D341Med (cell line): ENCODE results near the gene TBCD.

Experiments used
- DNase-seq: peaks from one replicate; pipeline ENCODE4 v3.0.0; 2012; ENCODE audit warnings: low spot score

TBCD gene

GRCh38 chr17:82751571-82752370 lies at the start of gene TBCD:
Gene TBCD (plus strand): TSS chr17:82752065. CDS start chr17:82752194, 129 bp downstream.
- DNase-seq: peak; percentile 100

GRCh38 chr17:82702231-82702927 lies 49.5 kb upstream of the TBCD start:
- peak; percentile 37 for DNase-seq

DNA sequence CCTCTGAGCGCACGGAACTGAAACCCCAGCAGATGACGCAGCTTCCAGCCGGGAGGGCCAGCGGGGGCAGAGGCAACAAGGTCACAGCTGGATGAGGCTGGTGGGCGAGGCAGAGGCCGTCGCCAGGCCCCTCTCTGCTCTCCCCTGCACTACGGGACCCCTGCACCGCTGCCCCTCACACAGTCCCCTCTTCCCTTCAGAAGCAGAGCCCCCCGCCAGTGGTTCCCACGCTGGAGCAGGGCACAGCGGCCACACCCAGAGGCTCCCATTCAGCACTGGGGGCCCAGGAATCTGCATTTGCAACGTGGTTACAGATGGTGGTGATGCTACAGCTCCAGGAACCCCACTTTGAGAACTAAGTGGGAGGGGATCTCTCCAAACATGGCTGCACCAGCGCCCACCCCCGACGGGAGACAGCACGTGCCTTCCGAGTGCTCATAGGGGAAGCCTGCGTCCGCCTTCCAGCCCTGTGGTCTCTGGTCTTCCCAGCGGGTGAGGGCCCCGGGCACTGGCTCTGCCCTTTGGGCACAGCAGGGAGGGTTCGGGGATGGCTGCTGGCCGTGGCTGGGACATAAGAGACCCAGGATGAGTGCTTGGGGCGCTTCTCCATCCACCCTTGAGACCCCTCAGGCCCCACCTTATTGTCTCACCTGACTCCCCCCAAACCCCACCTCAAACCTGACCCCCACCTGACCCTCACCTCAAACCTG lies 48.7 kb upstream of the TBCD start:
- no peak for DNase-seq

DNA sequence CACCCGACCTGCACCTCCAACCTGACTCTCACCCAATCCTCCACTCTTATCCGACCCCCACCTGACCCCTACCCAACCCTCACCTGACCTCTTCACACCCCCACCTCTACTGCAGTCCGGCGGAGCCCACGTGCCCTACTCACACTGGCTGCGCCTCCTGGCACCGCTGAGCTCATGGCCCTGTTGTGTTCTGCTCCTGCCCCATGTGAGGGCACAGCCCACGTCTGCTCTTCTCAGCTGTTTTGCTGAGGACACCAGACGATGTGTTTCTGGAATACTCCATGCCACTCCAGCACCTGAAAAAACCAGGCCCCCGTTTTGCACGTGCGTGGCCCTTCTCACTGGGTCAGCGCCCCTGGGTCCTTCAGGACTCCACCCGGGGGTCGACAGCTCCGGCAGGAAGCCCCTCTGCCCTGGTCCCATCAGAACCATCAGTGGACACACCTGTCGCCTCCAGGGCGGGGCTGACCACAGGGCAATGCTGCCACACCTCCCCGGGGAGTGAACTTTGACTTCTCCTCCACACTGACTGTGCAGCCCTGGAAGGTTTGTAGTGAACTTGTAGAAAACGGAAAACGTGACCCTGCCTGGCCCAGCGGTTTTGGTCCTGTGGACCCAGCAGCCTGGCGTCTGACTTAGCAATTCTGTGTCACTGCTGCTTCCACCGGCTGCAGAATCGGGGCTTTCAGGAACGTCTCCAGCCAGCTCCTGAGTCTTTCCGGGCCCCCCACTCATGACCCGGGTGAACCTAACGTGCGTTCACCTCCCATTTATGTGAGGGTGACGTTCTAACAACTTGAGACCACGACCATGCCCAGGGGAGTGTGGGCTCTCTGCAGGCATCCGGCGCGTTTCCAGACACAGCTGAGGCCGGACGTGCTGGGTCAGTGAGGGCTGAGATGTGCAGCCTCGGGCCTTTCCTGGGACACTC lies 47.7 kb upstream of the TBCD start:
- DNase-seq: no peak

DNA sequence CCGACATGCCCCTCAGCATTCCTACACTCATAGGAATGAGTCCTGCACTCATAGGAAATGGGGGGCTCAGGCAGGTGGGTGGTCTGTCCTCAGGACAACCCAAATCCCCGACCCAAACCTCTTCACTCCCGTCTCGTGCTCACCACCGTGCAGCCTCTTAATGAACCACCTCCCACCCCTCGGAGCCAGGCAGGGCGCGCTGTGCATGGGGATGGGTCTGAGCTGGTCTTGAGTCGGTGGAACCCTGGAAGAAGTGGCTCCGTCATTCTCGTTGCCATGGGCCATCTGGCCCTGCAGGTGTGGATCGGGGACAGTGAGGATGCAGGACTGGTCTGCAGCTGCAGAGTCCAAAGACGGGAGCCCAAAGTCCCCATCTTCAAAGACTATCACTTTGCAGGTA lies 47.0 kb upstream of the TBCD start:
- no peak for DNase-seq

DNA sequence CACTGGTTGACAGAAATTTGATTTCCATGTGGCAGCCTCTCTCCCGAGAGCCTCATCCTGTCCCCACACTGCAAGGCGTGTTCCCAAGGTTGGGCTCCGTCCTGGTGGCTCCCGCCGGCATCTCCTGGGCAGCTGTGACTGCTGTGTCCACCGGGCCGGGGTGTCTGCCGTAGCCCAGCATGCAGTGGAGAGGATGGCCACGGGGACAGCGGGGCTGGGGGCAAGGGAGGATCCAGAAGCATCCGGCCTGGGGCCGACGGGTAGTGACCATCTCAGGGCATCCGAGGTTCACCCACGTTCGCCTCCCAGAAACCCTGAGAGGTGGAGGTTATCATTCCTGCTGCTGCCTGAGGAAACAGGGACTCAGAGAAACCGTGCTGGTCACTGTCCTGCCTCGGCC lies 46.1 kb upstream of the TBCD start:
- DNase-seq: no peak

GRCh38 chr17:82709024-82709675 lies 42.7 kb upstream of the TBCD start:
- DNase-seq: no peak

DNA sequence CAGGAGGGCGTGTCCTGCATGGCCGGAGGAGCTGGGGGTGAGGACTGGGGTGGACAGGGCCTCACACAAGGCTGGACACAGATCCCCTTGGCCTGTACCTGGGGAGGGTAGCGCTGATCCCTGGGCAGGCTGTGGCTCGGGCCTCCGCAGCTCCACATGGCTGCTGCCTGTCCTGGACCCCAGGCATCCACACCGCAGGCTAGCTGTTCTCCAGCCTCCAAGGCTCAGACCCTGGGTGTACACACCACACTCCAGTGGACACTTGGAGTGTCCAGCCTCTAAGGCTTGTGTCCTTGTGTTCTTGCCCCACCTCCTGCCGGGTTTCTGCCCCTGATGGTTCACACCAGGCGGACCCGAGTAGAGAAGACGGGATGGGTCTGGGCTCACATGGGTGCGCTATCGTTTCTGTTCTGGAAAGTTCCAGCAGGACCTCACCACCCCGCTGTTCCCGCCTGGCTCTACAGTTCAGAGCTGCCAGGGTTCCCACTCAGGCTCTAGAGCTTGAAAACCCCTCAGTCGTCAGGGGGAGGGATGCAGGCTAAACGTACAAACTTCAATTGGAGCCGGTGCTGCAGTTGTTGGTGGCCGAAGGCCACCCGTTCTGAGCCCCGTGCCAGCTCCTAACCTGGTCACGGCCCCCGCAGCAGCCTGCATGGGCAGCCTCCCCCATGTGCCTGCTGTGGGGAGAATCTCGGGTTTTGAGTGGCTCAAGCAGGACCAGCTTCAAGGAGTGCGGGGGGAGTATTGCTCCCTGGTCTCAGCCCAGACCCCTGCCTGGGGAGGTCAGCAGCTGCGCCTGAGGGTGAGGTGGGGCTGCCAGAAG lies 42.0 kb upstream of the TBCD start:
- DNase-seq: no peak

GRCh38 chr17:82710499-82711232 lies 41.2 kb upstream of the TBCD start:
- no peak for DNase-seq

GRCh38 chr17:82713071-82713723 lies 38.7 kb upstream of the TBCD start:
- DNase-seq: no peak

DNA sequence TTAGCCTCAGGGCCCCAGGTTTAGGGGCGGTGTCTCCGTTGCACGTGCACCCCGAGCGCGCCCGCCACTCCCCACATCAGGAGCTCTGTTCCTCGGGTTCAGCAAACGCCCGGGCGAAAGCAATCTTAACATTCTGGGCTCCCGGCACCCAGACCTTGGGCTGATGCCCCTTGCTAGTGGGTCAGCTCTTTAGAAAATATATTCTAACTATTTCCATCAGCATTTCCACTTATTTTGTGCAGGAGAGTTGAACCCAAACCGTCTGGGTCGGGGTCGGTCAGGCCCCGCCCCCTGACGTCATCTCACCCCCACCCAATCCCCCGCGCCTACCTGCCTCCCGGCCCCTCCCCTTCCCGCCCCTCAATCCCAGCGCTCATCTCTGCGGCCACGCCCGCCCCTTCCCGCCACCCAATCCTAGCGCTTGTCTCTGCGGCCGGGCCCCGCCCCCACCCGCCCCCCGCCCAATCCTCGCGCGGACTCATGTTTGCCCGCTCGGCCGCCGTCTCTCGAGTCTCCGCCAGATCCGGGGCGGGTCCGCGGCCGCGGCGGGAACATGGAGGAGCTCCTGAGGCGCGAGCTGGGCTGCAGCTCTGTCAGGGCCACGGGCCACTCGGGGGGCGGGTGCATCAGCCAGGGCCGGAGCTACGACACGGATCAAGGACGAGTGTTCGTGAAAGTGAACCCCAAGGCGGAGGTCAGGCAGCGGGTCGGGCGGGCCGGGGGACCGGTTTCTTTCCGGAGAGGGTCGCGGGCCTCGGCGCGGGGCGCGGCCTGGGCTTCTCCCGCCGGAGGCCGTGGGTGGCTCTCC lies 35.5 kb upstream of the TBCD start, which contains the start of gene FN3KRP:
TSS of gene FN3KRP (plus strand) at position 504 of the 808 bp plus-strand sequence. CDS start at position 554, 50 bp downstream.
- DNase-seq: peak; percentile 100

- DNase-seq: no peak
These were observed 32.7 kb upstream of the TBCD start for GRCh38 chr17:82718986-82719685.

- DNase-seq: no peak
These were observed 31.7 kb upstream of the TBCD start for GRCh38 chr17:82720204-82720603.

DNA sequence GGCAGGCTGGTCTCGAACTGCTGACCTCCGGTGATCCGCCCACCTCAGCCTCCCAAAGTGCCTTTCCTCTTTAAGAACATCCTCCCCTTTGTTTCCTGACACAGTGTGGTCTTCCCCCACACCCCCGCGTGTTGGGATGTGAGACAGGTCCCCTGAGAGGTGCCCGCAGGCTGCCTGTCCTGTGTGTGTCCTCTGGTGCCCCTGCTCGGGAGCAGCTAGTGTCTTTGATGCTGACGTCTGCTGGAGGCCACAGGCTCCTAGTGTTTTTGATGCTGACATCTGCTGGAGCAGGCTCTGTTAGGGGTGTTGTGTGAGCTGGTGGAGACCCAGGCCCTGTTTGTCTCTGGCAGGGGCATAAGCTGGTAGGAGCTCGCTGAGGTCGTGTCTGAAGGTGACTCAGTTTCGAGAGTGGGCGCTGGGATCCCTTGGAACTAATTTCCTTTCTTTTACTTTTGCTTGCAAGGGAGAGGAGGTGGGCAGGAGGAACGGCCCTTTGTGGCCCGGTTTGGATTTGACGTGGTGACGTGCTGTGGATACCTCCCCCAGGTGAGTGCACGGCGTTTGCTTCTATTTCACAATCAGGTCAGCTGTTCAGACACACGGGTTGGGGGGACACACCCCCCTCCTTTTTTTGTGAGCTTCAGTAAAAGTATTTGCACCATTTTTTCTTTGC lies 29.4 kb upstream of the TBCD start:
- no peak for DNase-seq

DNA sequence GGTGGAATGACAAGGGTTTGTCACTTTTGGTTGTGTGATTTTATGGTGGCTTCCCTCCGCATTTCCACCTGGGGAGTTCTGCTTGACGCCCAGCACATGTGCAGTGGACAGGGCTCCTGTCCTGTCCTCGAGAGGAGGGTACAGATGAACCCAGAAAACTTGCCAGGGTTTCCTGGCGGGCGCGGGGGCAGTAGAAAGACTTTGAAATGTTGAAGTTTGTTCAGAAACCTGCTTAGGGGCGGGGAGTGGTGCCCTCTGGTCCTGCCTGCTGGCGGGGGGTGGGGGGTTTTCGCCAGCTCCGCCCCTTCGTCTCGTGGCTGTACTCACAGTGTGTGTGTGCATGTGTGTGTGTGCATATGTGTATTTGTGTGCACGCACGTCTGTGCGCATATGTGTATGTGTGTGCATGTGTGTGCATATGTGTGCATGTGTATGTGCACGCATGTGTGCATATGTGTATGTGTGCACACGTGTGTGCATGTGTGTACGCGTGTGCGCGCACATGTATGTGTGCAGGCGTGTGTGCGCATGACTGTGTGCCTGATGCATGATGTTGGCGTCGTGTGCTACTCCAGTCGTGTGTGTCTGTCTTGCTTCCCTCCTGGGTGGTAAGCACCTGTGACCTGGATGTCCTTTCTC lies 28.6 kb upstream of the TBCD start:
- no peak for DNase-seq

DNA sequence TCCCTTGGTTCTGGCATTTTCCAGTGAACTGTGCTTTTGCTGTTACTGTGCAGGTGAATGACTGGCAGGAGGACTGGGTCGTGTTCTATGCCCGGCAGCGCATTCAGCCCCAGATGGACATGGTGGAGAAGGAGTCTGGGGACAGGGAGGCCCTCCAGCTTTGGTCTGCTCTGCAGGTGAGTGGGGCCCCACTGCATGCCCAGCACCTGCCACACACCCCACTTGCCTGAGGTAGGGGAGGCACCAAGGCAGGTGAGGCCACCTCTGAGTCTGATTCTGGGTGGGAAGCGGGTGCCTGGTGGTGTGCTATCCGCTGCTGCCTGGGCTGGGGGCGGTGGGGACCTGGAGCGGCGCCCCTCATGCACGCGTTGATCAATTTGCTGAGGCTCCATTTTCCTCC lies 25.4 kb upstream of the TBCD start:
- DNase-seq: no peak
